ENCODE measurements around the gene PAEP.
"Not testable (repeated sequence)": the region's sequence is repeated elsewhere in the genome, so short reads cannot be mapped to it uniquely, and the experiment has no call there.

PAEP gene

DNA sequence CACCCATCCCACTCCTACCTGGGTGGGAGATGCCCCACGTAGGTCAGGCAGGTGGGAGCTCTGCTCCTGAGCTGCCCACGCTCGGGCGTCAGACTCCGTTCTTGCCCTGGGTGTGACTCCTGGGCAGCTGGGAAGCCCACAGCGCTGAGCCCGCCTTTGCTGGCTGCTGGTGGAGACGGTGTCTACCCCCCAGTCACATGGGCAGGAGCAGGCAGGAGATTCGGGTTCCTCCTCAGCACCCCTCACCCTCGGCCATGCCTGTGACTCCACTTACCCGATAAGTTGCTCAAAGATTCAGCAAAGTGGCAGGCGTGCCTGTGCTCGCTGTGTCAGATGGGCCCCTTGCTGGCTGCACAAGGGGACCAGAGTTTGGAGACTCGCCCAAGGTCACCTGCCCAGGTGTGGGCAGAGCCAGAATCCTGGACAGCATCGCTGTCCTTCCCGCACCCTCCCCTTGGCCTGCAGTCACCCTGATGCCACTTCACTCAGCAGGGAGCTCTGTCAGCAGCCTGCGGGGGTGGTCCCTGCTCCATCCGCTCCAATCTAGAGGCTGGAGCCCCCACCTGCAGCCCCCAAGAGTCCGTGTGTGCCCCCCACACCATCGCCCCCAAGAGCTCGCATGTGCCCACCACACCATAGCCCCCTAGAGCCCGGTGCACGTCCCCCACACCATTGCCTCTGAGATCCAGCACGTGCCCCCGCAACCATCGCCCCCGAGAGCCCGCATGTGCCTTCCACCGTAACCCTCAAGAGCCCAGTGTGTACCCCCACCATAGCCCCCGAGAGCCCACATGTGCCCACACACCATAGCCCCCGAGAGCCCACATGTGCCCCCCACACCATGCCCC lies 36.1 kb upstream of the PAEP start:
- Mint-ChIP-seq H3K4me3 (no peak overlapping the region), H3K4me1 (no peaks in the 10 kb centered on the region), H3K27ac (no peak overlapping the region), H3K36me3 (ENCODE audit: low read depth) (no peaks in the 10 kb centered on the region), H3K9me3 (peaks cover 10% of the 10 kb centered on the region), H3K27me3 (ENCODE audit: low read depth) (peaks cover 13% of the 10 kb centered on the region)
- TF ChIP-seq, protein P1, sequence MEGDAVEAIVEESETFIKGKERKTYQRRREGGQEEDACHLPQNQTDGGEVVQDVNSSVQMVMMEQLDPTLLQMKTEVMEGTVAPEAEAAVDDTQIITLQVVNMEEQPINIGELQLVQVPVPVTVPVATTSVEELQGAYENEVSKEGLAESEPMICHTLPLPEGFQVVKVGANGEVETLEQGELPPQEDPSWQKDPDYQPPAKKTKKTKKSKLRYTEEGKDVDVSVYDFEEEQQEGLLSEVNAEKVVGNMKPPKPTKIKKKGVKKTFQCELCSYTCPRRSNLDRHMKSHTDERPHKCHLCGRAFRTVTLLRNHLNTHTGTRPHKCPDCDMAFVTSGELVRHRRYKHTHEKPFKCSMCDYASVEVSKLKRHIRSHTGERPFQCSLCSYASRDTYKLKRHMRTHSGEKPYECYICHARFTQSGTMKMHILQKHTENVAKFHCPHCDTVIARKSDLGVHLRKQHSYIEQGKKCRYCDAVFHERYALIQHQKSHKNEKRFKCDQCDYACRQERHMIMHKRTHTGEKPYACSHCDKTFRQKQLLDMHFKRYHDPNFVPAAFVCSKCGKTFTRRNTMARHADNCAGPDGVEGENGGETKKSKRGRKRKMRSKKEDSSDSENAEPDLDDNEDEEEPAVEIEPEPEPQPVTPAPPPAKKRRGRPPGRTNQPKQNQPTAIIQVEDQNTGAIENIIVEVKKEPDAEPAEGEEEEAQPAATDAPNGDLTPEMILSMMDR (IDR thresholded peaks at IDR 0.05; ENCODE audit: unreplicated experiment in 3 of 3) = no peak

DNA sequence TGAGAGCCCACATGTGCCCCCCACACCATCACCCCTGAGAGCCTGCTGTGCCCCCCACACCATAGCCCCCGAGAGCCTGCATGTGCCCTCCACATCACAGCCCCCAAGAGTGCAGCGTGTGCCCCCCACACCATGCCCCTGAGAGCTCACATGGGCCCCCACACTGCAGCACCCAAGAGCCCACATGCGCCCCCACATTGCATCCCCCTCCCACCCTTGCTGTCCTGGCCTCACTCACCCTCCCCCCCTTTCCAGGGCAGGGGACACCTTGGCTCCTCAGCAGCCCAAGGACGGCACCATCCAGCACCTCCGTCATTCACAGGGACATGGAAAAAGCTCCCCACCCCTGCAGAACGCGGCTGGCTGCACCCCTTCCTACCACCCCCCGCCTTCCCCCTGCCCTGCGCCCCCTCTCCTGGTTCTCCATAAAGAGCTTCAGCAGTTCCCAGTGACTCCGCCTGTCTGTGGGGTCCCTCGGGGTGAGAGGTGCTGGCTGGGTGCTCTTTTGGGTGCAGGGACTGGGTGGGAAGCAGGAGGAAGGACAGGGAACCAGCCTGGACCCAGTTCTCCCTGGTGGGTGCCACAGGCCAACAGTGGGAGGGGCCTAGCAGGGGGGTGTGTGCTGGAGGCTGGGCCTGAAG lies 35.3 kb upstream of the PAEP start:
- Mint-ChIP-seq H3K36me3 (ENCODE audit: low read depth) (no peaks in the 10 kb centered on the region), H3K9me3 (peaks cover 10% of the 10 kb centered on the region), H3K27ac (no peak overlapping the region), H3K27me3 (ENCODE audit: low read depth) (peaks cover 9% of the 10 kb centered on the region), H3K4me3 (no peak overlapping the region), H3K4me1 (no peaks in the 10 kb centered on the region)
- TF ChIP-seq, protein P1 (IDR thresholded peaks at IDR 0.05; ENCODE audit: unreplicated experiment in 3 of 3) = no peak

DNA sequence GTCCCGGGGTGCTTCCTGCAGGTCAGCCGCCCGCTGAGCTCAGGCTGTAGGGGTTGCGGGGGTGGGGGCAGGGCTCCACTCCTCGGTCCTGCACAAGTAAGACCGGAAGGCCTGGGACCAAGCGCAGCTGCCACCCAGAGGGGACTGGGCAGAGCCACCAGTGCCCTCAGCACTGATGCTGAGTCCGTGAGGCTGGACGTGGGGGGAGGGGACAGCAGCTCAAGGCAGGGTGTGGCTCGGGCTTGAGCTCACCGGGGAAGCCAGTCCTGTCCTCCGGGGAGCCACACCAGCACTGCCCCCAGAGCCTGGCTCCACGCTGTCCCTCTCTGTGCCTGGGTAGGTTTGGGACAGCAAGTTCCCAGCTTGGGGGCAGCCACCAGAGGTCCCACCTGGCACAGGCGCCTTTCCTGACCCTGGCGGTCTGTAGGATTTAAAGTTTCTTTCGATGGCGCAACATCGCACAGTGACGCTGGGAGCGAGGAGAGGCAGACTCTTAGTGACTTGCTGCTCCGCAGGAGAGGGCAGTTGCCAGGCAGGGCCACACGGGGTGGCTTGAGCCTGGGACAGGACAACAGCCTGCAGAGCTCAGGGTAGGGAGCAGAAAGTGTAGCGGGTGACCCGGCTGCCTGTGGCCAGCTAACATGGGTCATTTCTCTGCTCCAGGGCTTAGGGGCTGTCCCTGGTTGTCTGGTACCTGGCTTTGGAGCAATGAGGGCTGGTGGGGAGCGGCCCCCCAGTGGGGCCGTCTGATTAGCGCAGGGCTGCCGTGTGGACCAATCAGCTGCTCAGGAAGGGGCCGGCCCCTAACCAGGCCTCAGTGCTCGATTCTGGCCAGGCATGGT lies 34.6 kb upstream of the PAEP start:
- Mint-ChIP-seq H3K36me3 (ENCODE audit: low read depth) (no peaks in the 10 kb centered on the region), H3K9me3 (peaks cover 10% of the 10 kb centered on the region), H3K4me3 (no peak overlapping the region), H3K27me3 (ENCODE audit: low read depth) (peaks cover 9% of the 10 kb centered on the region), H3K27ac (no peak overlapping the region), H3K4me1 (no peaks in the 10 kb centered on the region)
- TF ChIP-seq, protein P1 (IDR thresholded peaks at IDR 0.05; ENCODE audit: unreplicated experiment in 3 of 3) = no peak

DNA sequence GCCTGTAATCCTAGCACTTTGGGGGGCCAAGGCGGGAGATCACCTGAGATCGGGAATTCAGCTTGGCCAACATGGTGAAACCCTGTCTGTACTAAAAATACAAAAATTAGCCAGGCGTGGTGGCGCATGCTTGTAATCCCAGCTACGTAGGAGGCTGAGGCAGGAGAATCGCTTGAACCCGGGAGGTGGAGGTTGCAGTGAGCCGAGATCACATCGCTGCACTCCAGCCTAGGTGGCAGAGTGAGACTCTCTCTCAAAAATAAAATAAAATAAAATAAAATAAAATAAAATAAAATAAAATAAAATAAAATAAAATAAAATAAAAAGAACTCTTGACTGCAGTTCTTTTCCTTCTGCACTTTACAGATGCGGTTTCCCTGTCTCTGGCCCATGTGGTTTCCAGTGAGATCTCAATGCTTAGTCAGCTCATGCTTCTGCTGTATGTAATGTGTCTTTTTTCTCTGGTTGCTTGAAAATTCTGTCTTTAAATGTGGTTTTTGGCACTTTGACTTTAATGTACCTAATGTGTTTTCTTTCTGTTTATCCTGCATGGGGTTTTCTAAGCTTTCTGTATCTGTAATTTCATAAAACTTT lies 32.6 kb upstream of the PAEP start:
- not testable (repeated sequence) for H3K27me3 Mint-ChIP-seq (ENCODE audit: low read depth); H3K27ac Mint-ChIP-seq; H3K4me3 Mint-ChIP-seq; H3K36me3 Mint-ChIP-seq (ENCODE audit: low read depth); H3K4me1 Mint-ChIP-seq
- H3K9me3 Mint-ChIP-seq = peaks cover 10% of the 10 kb centered on the region

DNA sequence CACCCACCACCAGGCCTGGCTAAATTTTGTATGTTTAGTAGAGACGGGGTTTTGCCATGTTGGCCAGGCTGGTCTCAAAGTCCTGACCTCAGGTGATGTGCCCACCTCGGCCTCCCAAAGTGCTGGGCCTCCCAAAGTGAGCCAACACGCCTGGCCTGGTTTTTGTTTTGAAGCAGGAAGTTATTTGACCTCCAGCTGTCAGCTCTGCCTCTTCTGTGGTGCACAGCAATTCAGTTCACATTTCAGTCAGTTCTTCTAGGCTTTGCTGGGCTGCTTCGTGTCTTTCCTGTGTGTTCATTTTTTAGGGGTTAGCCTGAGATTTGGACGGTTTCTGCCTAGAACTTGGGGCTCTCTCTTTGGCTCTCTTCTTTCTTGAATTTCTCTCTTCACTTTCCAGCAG lies 31.4 kb upstream of the PAEP start:
- Mint-ChIP-seq H3K27me3 (ENCODE audit: low read depth) (peaks cover 16% of the 10 kb centered on the region), H3K36me3 (ENCODE audit: low read depth) (no peaks in the 10 kb centered on the region), H3K27ac (no peak overlapping the region), H3K9me3 (peaks cover 10% of the 10 kb centered on the region), H3K4me1 (no peaks in the 10 kb centered on the region), H3K4me3 (no peak overlapping the region)
- TF ChIP-seq, protein P1 (IDR thresholded peaks at IDR 0.05; ENCODE audit: unreplicated experiment in 3 of 3) = no peak

DNA sequence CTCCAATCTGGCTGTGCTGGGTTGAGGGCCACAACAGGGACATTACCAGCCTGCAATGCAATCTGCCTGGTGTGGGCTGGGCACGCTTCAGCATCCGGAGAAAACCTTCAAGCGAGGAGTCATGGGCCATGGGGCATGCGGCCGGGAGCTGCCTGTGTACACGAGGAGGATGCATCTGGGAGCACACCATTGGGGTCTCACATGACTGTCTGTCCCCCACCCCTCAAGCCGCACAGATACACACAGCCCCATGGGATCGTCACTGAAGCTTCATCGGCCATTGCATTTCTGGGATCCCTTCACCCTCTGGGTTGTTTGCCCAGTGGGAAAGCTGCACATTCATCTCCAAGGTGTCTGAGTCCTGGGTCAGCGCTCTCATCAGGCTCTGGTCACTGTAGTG lies 30.5 kb upstream of the PAEP start:
- Mint-ChIP-seq H3K36me3 (ENCODE audit: low read depth) (no peaks in the 10 kb centered on the region), H3K27me3 (ENCODE audit: low read depth) (peaks cover 26% of the 10 kb centered on the region), H3K9me3 (peaks cover 10% of the 10 kb centered on the region), H3K27ac (no peak overlapping the region), H3K4me3 (no peak overlapping the region), H3K4me1 (no peaks in the 10 kb centered on the region)
- TF ChIP-seq, protein P1 (IDR thresholded peaks at IDR 0.05; ENCODE audit: unreplicated experiment in 3 of 3) = no peak
